WI38 (cell line): ENCODE data around the gene POU2F2.
"Not testable (repeated sequence)": the region's sequence is repeated elsewhere in the genome, so short reads cannot be mapped to it uniquely, and the experiment has no call there.

ENCODE experiments used
- H3K4me3 ChIP-seq: 2 replicates; pipeline ENCODE4 v1.5.1; 2011; ENCODE audit warnings: low read depth, mild to moderate bottlenecking, control low read depth, low read length
- TF ChIP-seq, protein P1 (sequence below): IDR thresholded peaks from 2 replicates; pipeline ENCODE4 v1.5.1; 2012; ENCODE audit warnings: low read depth, mild to moderate bottlenecking, control low read depth, low read length

POU2F2 gene

DNA sequence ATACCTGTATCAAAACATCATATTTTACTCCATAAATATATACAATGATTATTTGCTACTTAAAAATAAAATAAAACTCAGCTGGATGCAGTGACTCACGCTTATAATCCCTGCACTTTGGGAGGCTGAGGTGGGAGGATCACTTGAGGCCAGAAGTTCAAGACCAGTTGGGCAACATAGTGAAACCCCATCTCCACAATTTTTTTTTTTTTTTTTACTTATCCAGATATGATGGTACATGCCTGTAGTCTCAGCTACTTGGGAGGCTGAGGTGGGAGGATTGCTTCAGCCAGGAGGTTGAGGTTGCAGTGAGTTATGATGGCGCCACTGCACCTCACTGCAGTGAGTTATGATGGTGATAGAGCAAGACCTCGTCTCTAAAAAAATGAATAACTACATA, 22.4 kb downstream of the POU2F2 start:
- TF ChIP-seq, protein P1, sequence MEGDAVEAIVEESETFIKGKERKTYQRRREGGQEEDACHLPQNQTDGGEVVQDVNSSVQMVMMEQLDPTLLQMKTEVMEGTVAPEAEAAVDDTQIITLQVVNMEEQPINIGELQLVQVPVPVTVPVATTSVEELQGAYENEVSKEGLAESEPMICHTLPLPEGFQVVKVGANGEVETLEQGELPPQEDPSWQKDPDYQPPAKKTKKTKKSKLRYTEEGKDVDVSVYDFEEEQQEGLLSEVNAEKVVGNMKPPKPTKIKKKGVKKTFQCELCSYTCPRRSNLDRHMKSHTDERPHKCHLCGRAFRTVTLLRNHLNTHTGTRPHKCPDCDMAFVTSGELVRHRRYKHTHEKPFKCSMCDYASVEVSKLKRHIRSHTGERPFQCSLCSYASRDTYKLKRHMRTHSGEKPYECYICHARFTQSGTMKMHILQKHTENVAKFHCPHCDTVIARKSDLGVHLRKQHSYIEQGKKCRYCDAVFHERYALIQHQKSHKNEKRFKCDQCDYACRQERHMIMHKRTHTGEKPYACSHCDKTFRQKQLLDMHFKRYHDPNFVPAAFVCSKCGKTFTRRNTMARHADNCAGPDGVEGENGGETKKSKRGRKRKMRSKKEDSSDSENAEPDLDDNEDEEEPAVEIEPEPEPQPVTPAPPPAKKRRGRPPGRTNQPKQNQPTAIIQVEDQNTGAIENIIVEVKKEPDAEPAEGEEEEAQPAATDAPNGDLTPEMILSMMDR: no peak
- H3K4me3 ChIP-seq: no peak overlapping the region

DNA sequence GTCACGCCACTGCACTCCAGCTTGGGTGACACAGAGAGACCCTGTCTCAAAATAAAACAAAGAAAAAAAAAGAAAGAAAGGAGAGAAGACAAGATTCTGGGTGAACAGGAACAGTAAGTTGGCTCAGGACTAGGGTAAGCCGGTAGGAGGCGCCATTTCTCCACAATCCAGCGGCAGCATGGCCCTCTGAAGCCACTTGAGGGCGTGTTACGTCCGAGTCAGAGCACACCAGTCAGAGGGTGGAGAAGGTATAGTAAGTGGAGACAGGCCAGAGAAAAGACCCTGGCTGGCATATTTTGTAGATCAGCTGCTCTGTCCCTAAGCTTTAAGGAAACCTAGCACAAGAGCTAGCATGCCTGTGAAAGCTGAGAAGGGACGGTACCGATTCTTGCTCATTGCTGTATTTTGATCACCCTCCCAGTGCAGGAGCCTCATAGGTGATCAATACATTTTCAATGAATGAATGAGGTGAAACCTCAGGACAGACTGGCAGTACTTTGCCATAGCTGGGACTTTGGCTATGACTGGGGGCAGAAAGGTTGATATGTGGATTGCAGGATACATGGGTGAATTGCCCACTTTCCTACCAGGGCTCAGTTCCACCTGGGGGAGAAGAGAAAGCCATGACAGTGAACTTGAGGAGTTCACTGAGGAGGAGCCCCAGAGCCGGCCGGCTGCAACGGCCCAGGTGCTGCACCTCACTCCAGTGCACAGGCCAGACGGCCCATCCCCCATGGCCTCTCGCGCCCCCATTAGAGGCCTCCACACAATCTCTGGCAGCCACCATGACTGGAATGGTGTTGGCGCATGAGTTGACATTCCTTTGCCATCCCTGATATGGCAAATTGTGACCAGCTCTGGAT, 23.5 kb downstream of the POU2F2 start:
- TF ChIP-seq, protein P1: peak; percentile 100
- H3K4me3 ChIP-seq: no peak overlapping the region

- TF ChIP-seq, protein P1: no peak
- no peak overlapping the region for H3K4me3 ChIP-seq
These were observed 26.9 kb downstream of the POU2F2 start for GRCh38 chr19:42105368-42105767.

DNA sequence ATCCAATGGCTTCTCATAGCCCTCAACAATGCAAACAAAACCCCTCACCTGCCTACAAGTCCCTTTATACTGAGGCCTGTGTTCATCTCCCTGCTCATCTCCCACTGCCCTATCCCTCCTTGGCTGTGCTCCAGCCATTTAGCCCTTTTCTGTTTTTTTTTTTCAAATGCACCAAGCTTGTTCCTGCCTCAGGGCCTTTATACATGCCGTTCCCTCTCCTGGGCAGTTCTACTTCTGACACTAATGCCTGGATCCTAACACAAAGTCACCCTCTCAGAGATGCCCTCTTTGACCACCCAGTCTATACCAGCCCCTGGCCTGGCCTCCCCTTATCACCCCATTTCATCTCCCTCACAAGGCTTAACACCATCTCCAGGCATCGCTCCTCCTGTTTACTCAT, 29.4 kb downstream of the POU2F2 start:
- TF ChIP-seq, protein P1: no peak
- H3K4me3 ChIP-seq: no peak overlapping the region

DNA sequence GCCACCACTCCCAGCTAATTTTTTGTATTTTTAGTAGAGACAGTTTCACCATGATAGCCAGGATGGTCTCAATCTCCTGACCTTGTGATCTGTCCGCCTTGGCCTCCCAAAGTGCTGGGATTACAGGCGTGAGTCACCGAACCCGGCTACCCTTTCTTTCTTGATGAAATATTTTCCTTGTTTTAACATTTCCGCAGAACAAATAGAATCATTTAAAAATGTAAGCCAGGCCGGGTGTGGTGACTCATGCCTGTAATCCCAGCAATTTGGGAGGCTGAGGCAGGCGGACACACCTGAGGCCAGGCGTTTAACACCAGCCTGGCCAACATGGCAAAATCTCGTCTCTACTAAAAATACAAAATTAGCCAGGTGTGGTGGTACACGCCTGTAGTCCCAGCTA, 32.0 kb downstream of the POU2F2 start:
- not testable (repeated sequence) for H3K4me3 ChIP-seq

DNA sequence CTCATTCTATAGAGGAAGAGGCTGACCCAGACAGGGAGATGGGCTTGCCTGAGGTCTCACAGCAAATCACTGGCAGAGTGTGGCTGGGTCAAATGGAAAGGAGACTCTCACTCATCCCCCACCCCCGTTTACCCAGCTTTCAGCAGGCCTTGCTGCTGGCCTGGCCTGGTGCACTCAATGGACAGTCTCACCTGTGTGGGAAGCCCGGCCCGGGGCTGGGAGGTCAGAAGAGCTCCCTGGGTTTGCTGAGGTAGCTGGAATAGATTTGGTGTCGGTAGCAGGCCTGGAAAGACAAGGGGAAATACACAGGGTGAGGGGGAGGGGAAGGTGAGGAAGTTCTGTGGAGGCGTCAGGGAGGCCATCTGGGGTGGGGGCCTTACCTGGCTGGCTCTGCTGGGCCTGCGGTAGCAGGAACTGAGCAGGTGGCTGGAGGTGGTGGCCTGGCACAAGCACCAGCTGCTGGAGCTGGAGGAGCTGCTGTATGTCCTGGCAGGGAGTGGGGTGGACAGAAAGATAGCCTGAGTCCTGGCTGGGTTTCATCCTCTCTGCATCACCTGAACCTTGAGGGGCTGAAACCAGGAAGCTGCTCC, 32.8 kb downstream of the POU2F2 start:
- no peak overlapping the region for H3K4me3 ChIP-seq
- TF ChIP-seq, protein P1: no peak

GRCh38 chr19:42098781-42099180, 33.5 kb downstream of the POU2F2 start:
- TF ChIP-seq, protein P1: no peak
- no peak overlapping the region for H3K4me3 ChIP-seq
